GM12878 (cell line): ENCODE measurements around the gene MYNN. TPM values are rescaled to one million over a fixed set of nuclear protein-coding genes. Genes with fewer than 3 reads are reported as not detected.

ENCODE experiments used
- CBX5 ChIP-seq: sonication (generic); IDR thresholded peaks from 2 replicates; pipeline ENCODE4 v1.6.1; 2016; ENCODE audit warnings: low read depth, moderate library complexity, mild to moderate bottlenecking, inconsistent platforms
- CEBPZ ChIP-seq: fragments of 150-350 bp; IDR thresholded peaks from 2 replicates; pipeline ENCODE4 v1.6.1; 2016; ENCODE audit warnings: low read depth, low read length
- DPF2 ChIP-seq: fragments of 450-650 bp; IDR thresholded peaks from 2 replicates; pipeline ENCODE4 v1.6.1; 2017; ENCODE audit warnings: mild to moderate bottlenecking
- FOXM1 ChIP-seq: IDR thresholded peaks from 2 replicates; pipeline ENCODE4 v1.6.1; 2012; ENCODE audit warnings: low read depth, mild to moderate bottlenecking, inconsistent platforms, low read length, moderate library complexity
- KLF5 ChIP-seq: fragments of 450-650 bp; IDR thresholded peaks from 2 replicates; pipeline ENCODE4 v1.6.1; 2014; ENCODE audit warnings: mild to moderate bottlenecking; ENCODE audit not compliant: partially characterized antibody
- MAX ChIP-seq: IDR thresholded peaks from 2 replicates; pipeline ENCODE4 v1.6.1; 2012; ENCODE audit warnings: low read depth, low read length, improper control_type of control experiment
- MEF2A ChIP-seq: IDR thresholded peaks from 2 replicates; pipeline ENCODE4 v1.6.1; 2011; ENCODE audit warnings: low read depth, mild to moderate bottlenecking, low read length, moderate library complexity; ENCODE audit not compliant: insufficient read depth
- MLLT1 ChIP-seq: fragments of 450-650 bp; IDR thresholded peaks from 2 replicates; pipeline ENCODE4 v1.6.1; 2016; ENCODE audit warnings: mild to moderate bottlenecking
- MYB ChIP-seq: fragments of 150-350 bp; IDR thresholded peaks from 2 replicates; pipeline ENCODE4 v1.6.1; 2014; ENCODE audit warnings: mild to moderate bottlenecking, low read depth, low read length, borderline replicate concordance
- NBN ChIP-seq: fragments of 450-650 bp; IDR thresholded peaks from 2 replicates; pipeline ENCODE4 v1.6.1; 2016
- PBX3 ChIP-seq: IDR thresholded peaks from 2 replicates; pipeline ENCODE4 v1.6.1; 2011; ENCODE audit warnings: mild to moderate bottlenecking, low read depth, low read length, moderate library complexity; ENCODE audit not compliant: insufficient replicate concordance
- RAD21 ChIP-seq: IDR thresholded peaks from 2 replicates; pipeline ENCODE4 v1.6.1; 2011; ENCODE audit warnings: mild to moderate bottlenecking, low read depth, low read length, moderate library complexity; ENCODE audit not compliant: insufficient read depth
- SMAD1 ChIP-seq: fragments of 450-650 bp; IDR thresholded peaks from 2 replicates; pipeline ENCODE4 v1.6.1; 2018; ENCODE audit warnings: mild to moderate bottlenecking, low read depth; ENCODE audit not compliant: partially characterized antibody
- TCF12 ChIP-seq: IDR thresholded peaks from 2 replicates; pipeline ENCODE4 v1.6.1; 2011; ENCODE audit warnings: low read depth, mild to moderate bottlenecking, low read length
- polyA plus RNA-seq, 11 experiments: library from polyadenylated mRNA; depleted of rRNA in 4 of 11; unstranded in 6 of 11; stranded (reverse) in 5 of 11; fragments of >200 nt; fragmentation: Nextera tagmentation in 4 of 11; fragmentation: Illumina TruSeq in 1 of 11; extraction: Ambion mirVana in 4 of 11; extraction: Trizol in 1 of 11; gene quantifications; 1 replicate in 1 of 11; 2 replicates in 10 of 11; pipeline versions ENCODE4 v1.2.1 to v1.2.3, GENCODE V29; 2011 to 2016; ENCODE audit warnings: inconsistent platforms in 2 of 11, missing spikeins in 2 of 11, low read depth in 1 of 11
- total RNA-seq, 4 experiments: library from RNA; depleted of rRNA in 3 of 4; stranded (reverse); fragments of >200 nt in 3 of 4; fragmentation: Illumina TruSeq in 1 of 4; extraction: Trizol in 1 of 4; gene quantifications; 2 replicates each; pipeline versions ENCODE4 v1.2.1 to v1.2.3, GENCODE V29; 2013 to 2021
- TF ChIP-seq, protein P1 (sequence below): IDR thresholded peaks from 2 replicates; pipeline ENCODE4 v1.6.1; 2012; ENCODE audit warnings: mild to moderate bottlenecking, low read depth, low read length
- TF ChIP-seq, protein P2 (sequence below): fragments of 450-650 bp; IDR thresholded peaks from 2 replicates; pipeline ENCODE4 v1.6.1; 2017; ENCODE audit warnings: mild to moderate bottlenecking, low read depth, inconsistent platforms; ENCODE audit not compliant: poor library complexity, severe bottlenecking

The MYNN gene
- total and polyA plus RNA-seq, 10 of the 15 experiments (the other 5 are each of a cell fraction or from before 2014, with no cell fraction given), result 8.8 to 20.5 (median 15.8) TPM

- TF ChIP-seq, protein P1, sequence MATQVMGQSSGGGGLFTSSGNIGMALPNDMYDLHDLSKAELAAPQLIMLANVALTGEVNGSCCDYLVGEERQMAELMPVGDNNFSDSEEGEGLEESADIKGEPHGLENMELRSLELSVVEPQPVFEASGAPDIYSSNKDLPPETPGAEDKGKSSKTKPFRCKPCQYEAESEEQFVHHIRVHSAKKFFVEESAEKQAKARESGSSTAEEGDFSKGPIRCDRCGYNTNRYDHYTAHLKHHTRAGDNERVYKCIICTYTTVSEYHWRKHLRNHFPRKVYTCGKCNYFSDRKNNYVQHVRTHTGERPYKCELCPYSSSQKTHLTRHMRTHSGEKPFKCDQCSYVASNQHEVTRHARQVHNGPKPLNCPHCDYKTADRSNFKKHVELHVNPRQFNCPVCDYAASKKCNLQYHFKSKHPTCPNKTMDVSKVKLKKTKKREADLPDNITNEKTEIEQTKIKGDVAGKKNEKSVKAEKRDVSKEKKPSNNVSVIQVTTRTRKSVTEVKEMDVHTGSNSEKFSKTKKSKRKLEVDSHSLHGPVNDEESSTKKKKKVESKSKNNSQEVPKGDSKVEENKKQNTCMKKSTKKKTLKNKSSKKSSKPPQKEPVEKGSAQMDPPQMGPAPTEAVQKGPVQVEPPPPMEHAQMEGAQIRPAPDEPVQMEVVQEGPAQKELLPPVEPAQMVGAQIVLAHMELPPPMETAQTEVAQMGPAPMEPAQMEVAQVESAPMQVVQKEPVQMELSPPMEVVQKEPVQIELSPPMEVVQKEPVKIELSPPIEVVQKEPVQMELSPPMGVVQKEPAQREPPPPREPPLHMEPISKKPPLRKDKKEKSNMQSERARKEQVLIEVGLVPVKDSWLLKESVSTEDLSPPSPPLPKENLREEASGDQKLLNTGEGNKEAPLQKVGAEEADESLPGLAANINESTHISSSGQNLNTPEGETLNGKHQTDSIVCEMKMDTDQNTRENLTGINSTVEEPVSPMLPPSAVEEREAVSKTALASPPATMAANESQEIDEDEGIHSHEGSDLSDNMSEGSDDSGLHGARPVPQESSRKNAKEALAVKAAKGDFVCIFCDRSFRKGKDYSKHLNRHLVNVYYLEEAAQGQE, result no peak
- TF ChIP-seq CBX5, result peak; percentile 93
- peak; percentile 91 for TF ChIP-seq NBN
- 0 out of 2 replicates have a peak, but pooled peaks have one; percentile 16 for TF ChIP-seq MEF2A
- peak; percentile 63 for TF ChIP-seq RAD21
- peak; percentile 95 for TF ChIP-seq DPF2
- TF ChIP-seq MAX, result peak; percentile 82
- TF ChIP-seq MYB, result no peak
- peak; percentile 79 for TF ChIP-seq FOXM1
- no peak for TF ChIP-seq CEBPZ
- TF ChIP-seq KLF5, result peak; percentile 52
- TF ChIP-seq PBX3, result peak; percentile 87
- TF ChIP-seq, protein P2, sequence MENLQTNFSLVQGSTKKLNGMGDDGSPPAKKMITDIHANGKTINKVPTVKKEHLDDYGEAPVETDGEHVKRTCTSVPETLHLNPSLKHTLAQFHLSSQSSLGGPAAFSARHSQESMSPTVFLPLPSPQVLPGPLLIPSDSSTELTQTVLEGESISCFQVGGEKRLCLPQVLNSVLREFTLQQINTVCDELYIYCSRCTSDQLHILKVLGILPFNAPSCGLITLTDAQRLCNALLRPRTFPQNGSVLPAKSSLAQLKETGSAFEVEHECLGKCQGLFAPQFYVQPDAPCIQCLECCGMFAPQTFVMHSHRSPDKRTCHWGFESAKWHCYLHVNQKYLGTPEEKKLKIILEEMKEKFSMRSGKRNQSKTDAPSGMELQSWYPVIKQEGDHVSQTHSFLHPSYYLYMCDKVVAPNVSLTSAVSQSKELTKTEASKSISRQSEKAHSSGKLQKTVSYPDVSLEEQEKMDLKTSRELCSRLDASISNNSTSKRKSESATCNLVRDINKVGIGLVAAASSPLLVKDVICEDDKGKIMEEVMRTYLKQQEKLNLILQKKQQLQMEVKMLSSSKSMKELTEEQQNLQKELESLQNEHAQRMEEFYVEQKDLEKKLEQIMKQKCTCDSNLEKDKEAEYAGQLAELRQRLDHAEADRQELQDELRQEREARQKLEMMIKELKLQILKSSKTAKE, result peak; percentile 80
- TF ChIP-seq TCF12, result peak; percentile 99
- TF ChIP-seq SMAD1, result no peak
- peak; percentile 68; the same call in 1 of the 2 replicates for TF ChIP-seq MLLT1
These were observed 40.7 kb downstream of the MYNN start (continued) for GRCh38 chr3:169813757-169814517.
